WI38 (cell line): ENCODE measurements around the gene EI24.

Source experiments
- H3K4me3 ChIP-seq: 2 replicates; pipeline ENCODE4 v1.5.1; 2011; ENCODE audit warnings: low read depth, mild to moderate bottlenecking, control low read depth, low read length
- CTCF ChIP-seq: IDR thresholded peaks from 2 replicates; pipeline ENCODE4 v1.5.1; 2012; ENCODE audit warnings: low read depth, mild to moderate bottlenecking, control low read depth, low read length

The EI24 gene

GRCh38 chr11:125627236-125627910 is 58.1 kb downstream of the EI24 start:
- peak overlapping the region; percentile 78 for H3K4me3 ChIP-seq
- TF ChIP-seq CTCF = no peak
